ENCODE results near the gene TTC28.
"Not testable (repeated sequence)": the region's sequence is repeated elsewhere in the genome, so short reads cannot be mapped to it uniquely, and the experiment has no call there.

TTC28 gene

GRCh38 chr22:28680813-28681490, 1.3 kb upstream of the TTC28 start:
- DNase-seq (ENCODE audit: low spot score), result not testable (repeated sequence)

- DNase-seq (ENCODE audit: low spot score), result peak; percentile 25
Observed at GRCh38 chr22:28678778-28679610, 646 bp downstream of the TTC28 start.

DNA sequence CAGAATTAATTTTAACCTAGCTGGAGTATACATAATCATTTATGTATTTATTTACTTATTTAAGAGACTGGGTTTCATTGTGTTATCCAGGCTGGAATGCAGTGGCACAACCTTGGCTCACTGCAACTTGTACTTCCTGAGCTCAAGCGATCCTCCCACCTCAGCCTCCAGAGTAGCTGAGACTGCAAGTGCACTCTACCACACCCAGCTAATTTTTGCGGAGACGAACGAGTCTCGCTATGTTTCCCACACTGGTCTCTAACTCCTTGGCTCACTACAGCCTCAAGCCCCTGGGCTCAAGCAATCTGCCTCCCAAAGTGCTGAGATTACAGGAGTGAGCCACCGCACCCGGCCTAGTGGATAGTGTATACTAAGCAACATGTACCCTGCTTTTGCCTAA, 1.5 kb downstream of the TTC28 start:
- not testable (repeated sequence) for DNase-seq (ENCODE audit: low spot score)

DNA sequence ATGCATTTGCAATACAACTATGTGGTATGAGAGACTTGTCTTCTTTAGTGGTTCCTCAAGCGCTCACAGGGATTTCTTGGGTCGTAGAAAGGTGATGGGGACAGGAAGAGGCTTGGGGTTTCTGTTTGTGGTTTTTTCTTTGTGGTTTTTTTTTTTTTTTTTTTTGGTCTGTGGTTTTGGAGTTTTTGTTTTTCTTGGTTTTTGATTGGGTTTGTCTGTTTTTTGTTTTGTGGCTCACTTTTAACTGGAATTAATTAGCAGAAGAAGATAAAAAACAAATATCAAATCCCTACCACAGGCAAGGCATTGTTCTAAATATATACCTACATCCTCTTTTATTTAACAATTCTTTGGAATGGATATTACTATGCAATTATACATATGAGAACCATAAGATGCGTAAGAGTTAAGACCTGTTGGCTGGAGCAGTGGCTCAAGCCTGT, 5.5 kb downstream of the TTC28 start:
- peak; percentile 72 for DNase-seq (ENCODE audit: low spot score)
- TF ChIP-seq CTCF (IDR thresholded peaks at IDR 0.05; ENCODE audit: extremely low read depth, missing control alignments), result no peak

- no peak for DNase-seq (ENCODE audit: low spot score)
- TF ChIP-seq CTCF (IDR thresholded peaks at IDR 0.05; ENCODE audit: extremely low read depth, missing control alignments), result no peak
Observed at GRCh38 chr22:28670756-28671155, 8.9 kb downstream of the TTC28 start.

GRCh38 chr22:28670161-28670560, 9.5 kb downstream of the TTC28 start:
- no peak for DNase-seq (ENCODE audit: low spot score)
- TF ChIP-seq CTCF (IDR thresholded peaks at IDR 0.05; ENCODE audit: extremely low read depth, missing control alignments), result no peak

- no peak for TF ChIP-seq CTCF (IDR thresholded peaks at IDR 0.05; ENCODE audit: extremely low read depth, missing control alignments)
- no peak for DNase-seq (ENCODE audit: low spot score)
Observed at GRCh38 chr22:28669387-28669786, 10.3 kb downstream of the TTC28 start.

- not testable (repeated sequence) for DNase-seq (ENCODE audit: low spot score)
Observed at GRCh38 chr22:28663569-28663942, 16.1 kb downstream of the TTC28 start.

DNA sequence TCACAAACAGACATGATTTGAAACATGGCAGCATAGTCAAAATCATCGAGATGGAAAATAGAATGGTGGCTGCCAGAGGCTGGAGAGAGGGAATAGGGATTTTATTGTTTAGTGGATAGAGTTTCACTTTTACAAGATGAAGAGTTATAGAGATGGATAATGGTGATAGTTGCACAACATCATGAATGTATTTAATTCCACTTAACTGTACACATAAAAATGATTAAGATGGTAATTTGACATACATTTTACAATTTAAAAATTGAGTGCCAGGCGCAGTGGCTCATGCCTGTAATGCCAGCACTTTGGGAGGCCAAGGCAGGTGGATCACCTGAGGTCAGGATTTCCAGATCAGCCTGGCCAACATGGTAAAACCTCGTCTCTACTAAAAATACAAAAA, 21.2 kb downstream of the TTC28 start:
- DNase-seq (ENCODE audit: low spot score), result no peak
- no peak for TF ChIP-seq CTCF (IDR thresholded peaks at IDR 0.05; ENCODE audit: extremely low read depth, missing control alignments)

Data from GM20000 (cell line).